Osteoblast (primary cell): ENCODE data around the gene PRMT3. TPM values are rescaled to one million over a fixed set of nuclear protein-coding genes. Genes with fewer than 3 reads are reported as not detected.
"Not testable (repeated sequence)": the region's sequence is repeated elsewhere in the genome, so short reads cannot be mapped to it uniquely, and the experiment has no call there.

ENCODE experiments used
- DNase-seq: peaks from one replicate; pipeline ENCODE4 v3.0.0; 2011; ENCODE audit warnings: low spot score, mixed read lengths; ENCODE audit not compliant: insufficient read length; ENCODE audit errors: missing footprints
- H2AFZ ChIP-seq: 2 replicates; pipeline ENCODE4 v1.6.0; 2011; ENCODE audit warnings: mild to moderate bottlenecking, low read length
- H3K27ac ChIP-seq: 2 replicates; pipeline ENCODE4 v1.5.1; 2011; ENCODE audit warnings: mild to moderate bottlenecking, low read depth, low read length, moderate library complexity
- H3K27me3 ChIP-seq: 2 replicates; pipeline ENCODE4 v1.6.0; 2012; ENCODE audit warnings: mild to moderate bottlenecking, control low read depth, inconsistent platforms, low read length, moderate library complexity; ENCODE audit not compliant: insufficient read depth
- H3K36me3 ChIP-seq: 2 replicates; pipeline ENCODE4 v1.5.1; 2011; ENCODE audit warnings: mild to moderate bottlenecking, low read length, control low read depth, moderate library complexity; ENCODE audit not compliant: insufficient read depth
- H3K4me1 ChIP-seq: 2 replicates; pipeline ENCODE4 v1.5.1; 2011; ENCODE audit warnings: mild to moderate bottlenecking, low read length, control low read depth, moderate library complexity; ENCODE audit not compliant: insufficient read depth
- H3K4me2 ChIP-seq: 2 replicates; pipeline ENCODE4 v1.6.0; 2011; ENCODE audit warnings: mild to moderate bottlenecking, low read length; ENCODE audit not compliant: insufficient read depth
- H3K4me3 ChIP-seq: fragments of 200-600 bp; sonication (generic); 3 replicates; pipeline ENCODE4 v1.5.1; 2012; ENCODE audit warnings: mild to moderate bottlenecking, low read length, inconsistent platforms; ENCODE audit not compliant: insufficient read depth
- H3K79me2 ChIP-seq: 2 replicates; pipeline ENCODE4 v1.6.0; 2012; ENCODE audit warnings: mild to moderate bottlenecking, low read length, control low read depth, inconsistent platforms; ENCODE audit not compliant: insufficient read depth
- H3K9me3 ChIP-seq: 2 replicates; pipeline ENCODE4 v1.5.1; 2011; ENCODE audit warnings: low read depth, low read length, control low read depth
- H4K20me1 ChIP-seq: 2 replicates; pipeline ENCODE4 v1.6.0; 2012; ENCODE audit warnings: mild to moderate bottlenecking, low read length, control low read depth; ENCODE audit not compliant: insufficient read depth
- CTCF ChIP-seq: IDR thresholded peaks from 2 replicates; pipeline ENCODE4 v1.5.1; 2011; ENCODE audit warnings: mild to moderate bottlenecking, low read depth, low read length, moderate library complexity; ENCODE audit errors: extremely low read depth
- total RNA-seq: library from RNA; depleted of rRNA; stranded (reverse); fragments of >200 nt; gene quantifications from 2 replicates; pipeline ENCODE4 v1.2.3, GENCODE V29; 2012

Gene PRMT3
- total RNA-seq, 1 donor, result 20.6 TPM

GRCh38 chr11:20362481-20362880 is 25.0 kb upstream of the PRMT3 start:
- Histone ChIP-seq H3K4me3 (no peak overlapping the region), H3K27me3 (no peaks in the 10 kb centered on the region), H3K27ac (no peak overlapping the region), H3K9me3 (no peaks in the 10 kb centered on the region), H3K79me2 (peaks cover 14% of the 10 kb centered on the region), H3K36me3 (no peaks in the 10 kb centered on the region), H2AFZ (peak overlapping the region; percentile 24), H4K20me1 (no peaks in the 10 kb centered on the region), H3K4me1 (peaks cover 18% of the 10 kb centered on the region), H3K4me2 (no peak overlapping the region)
- TF ChIP-seq CTCF, result no peak
- DNase-seq, result peak; percentile 66

GRCh38 chr11:20363149-20363499 is 24.4 kb upstream of the PRMT3 start:
- Histone ChIP-seq H4K20me1 (no peaks in the 10 kb centered on the region), H3K4me1 (peaks cover 23% of the 10 kb centered on the region), H3K27ac (no peak overlapping the region), H3K4me2 (peak overlapping the region; percentile 91), H3K27me3 (no peaks in the 10 kb centered on the region), H3K4me3 (peak overlapping the region; percentile 84), H3K36me3 (no peaks in the 10 kb centered on the region), H2AFZ (peak overlapping the region; percentile 91), H3K79me2 (peaks cover 14% of the 10 kb centered on the region), H3K9me3 (no peaks in the 10 kb centered on the region)
- peak; percentile 46 for DNase-seq
- no peak for TF ChIP-seq CTCF

GRCh38 chr11:20363500-20364340 is 23.8 kb upstream of the PRMT3 start, which contains the start of gene HTATIP2:
TSS of gene HTATIP2 (plus strand) at chr11:20363714. CDS start at chr11:20364238, 524 bp downstream.
- peaks cover 28% of the 10 kb centered on the region for H3K4me1 ChIP-seq
- peak within 1 kb of the TSS; percentile 91 for H2AFZ ChIP-seq
- peaks cover 14% of the 10 kb centered on the region for H3K79me2 ChIP-seq
- H3K4me3 ChIP-seq, result peak within 1 kb of the TSS; percentile 84
- no peaks in the 10 kb centered on the region for H3K9me3 ChIP-seq
- peak within 1 kb of the TSS; percentile 91 for H3K4me2 ChIP-seq
- H3K27me3 ChIP-seq, result no peaks in the 10 kb centered on the region
- peak; percentile 77 for DNase-seq
- no peak for TF ChIP-seq CTCF
- H4K20me1 ChIP-seq, result no peaks in the 10 kb centered on the region
- H3K27ac ChIP-seq, result peak within 1 kb of the TSS; percentile 62
- no peaks in the 10 kb centered on the region for H3K36me3 ChIP-seq

GRCh38 chr11:20364341-20364792 is 23.1 kb upstream of the PRMT3 start:
- peaks cover 18% of the 10 kb centered on the region for H3K79me2 ChIP-seq
- peaks cover 3% of the 10 kb centered on the region for H3K36me3 ChIP-seq
- peak; percentile 48 for DNase-seq
- no peaks in the 10 kb centered on the region for H3K9me3 ChIP-seq
- H4K20me1 ChIP-seq, result no peaks in the 10 kb centered on the region
- no peak for TF ChIP-seq CTCF
- H3K4me1 ChIP-seq, result peaks cover 28% of the 10 kb centered on the region
- H2AFZ ChIP-seq, result peak overlapping the region; percentile 91
- H3K27ac ChIP-seq, result peak overlapping the region; percentile 62
- H3K4me3 ChIP-seq, result peak overlapping the region; percentile 84
- H3K27me3 ChIP-seq, result no peaks in the 10 kb centered on the region
- H3K4me2 ChIP-seq, result peak overlapping the region; percentile 91

- not testable (repeated sequence) for DNase-seq, H3K4me2 ChIP-seq, H3K27ac ChIP-seq, H3K36me3 ChIP-seq, H4K20me1 ChIP-seq, H2AFZ ChIP-seq, H3K9me3 ChIP-seq, H3K4me3 ChIP-seq, H3K27me3 ChIP-seq
- H3K79me2 ChIP-seq, result peaks cover 23% of the 10 kb centered on the region
- H3K4me1 ChIP-seq, result peaks cover 28% of the 10 kb centered on the region
Observed at GRCh38 chr11:20365465-20365864, 22.1 kb upstream of the PRMT3 start.
